Measurements from ENCODE around the gene MLLT1. TPM values are rescaled to one million over a fixed set of nuclear protein-coding genes. Genes with fewer than 3 reads are reported as not detected.

Gene MLLT1
- total and polyA plus RNA-seq, 10 of the 15 experiments (the other 5 are each of a cell fraction or from before 2014, with no cell fraction given): 0.16 to 61.1 (median 8.5) TPM

DNA sequence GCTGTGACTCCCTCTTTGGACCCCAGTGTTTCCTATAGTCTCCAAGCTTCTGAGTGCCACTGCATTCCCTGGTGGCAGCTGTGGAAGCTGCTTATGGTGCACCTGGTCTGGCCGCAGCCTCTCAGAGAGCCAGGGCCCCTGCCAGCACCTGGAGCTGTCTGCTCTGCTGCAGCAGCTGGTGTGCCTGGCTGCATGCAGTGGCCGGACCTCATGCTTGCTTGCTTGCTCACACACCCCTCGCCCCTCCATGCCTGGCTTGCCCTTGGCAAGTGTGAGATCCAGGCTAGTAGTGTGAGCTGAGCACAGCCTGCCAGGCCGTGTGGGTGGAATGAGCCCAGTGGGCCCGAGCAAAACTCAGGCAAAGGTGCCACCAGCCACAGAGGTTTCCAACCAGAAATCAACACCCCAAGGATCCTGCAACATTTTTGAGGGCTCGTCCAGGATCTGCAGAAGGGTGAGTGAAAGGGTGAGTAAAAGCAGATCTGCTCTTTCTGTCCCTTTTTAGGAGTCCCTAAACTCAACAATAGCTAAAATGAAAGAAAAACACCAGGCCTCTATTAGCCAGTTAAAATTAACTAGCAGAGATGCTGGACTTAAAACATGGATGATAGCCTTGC lies 7.6 kb upstream of the MLLT1 start:
- no TSS peak for BruUV-seq (replicated peaks)
- TF ChIP-seq ASH2L (IDR thresholded peaks at IDR 0.05; ENCODE audit: borderline replicate concordance, low read depth) (no peak), MTA3 (IDR thresholded peaks at IDR 0.05; ENCODE audit: borderline replicate concordance, low read length) (no peak), NBN (IDR thresholded peaks at IDR 0.05) (no peak), KAT2A (conservative IDR thresholded peaks at IDR 0.05; ENCODE audit: control insufficient read depth, low read depth, low read length) (no peak), JUND (IDR thresholded peaks at IDR 0.05; ENCODE audit: low read depth, low read length) (no peak), PML (IDR thresholded peaks at IDR 0.05; ENCODE audit: low read length) (no peak), GATAD2B (conservative IDR thresholded peaks at IDR 0.05; ENCODE audit: low read depth) (no peak), MTA2 (IDR thresholded peaks at IDR 0.05; ENCODE audit: low read depth) (no peak), NFXL1 (IDR thresholded peaks at IDR 0.05; ENCODE audit: borderline replicate concordance) (no peak), LARP7 (IDR thresholded peaks at IDR 0.05) (no peak), NFYB (IDR thresholded peaks at IDR 0.05; ENCODE audit: insufficient read depth, low read depth, low read length) (no peak)
- TF ChIP-seq, protein P1, sequence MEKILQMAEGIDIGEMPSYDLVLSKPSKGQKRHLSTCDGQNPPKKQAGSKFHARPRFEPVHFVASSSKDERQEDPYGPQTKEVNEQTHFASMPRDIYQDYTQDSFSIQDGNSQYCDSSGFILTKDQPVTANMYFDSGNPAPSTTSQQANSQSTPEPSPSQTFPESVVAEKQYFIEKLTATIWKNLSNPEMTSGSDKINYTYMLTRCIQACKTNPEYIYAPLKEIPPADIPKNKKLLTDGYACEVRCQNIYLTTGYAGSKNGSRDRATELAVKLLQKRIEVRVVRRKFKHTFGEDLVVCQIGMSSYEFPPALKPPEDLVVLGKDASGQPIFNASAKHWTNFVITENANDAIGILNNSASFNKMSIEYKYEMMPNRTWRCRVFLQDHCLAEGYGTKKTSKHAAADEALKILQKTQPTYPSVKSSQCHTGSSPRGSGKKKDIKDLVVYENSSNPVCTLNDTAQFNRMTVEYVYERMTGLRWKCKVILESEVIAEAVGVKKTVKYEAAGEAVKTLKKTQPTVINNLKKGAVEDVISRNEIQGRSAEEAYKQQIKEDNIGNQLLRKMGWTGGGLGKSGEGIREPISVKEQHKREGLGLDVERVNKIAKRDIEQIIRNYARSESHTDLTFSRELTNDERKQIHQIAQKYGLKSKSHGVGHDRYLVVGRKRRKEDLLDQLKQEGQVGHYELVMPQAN (conservative IDR thresholded peaks at IDR 0.05): no peak
- TF ChIP-seq, protein P2, sequence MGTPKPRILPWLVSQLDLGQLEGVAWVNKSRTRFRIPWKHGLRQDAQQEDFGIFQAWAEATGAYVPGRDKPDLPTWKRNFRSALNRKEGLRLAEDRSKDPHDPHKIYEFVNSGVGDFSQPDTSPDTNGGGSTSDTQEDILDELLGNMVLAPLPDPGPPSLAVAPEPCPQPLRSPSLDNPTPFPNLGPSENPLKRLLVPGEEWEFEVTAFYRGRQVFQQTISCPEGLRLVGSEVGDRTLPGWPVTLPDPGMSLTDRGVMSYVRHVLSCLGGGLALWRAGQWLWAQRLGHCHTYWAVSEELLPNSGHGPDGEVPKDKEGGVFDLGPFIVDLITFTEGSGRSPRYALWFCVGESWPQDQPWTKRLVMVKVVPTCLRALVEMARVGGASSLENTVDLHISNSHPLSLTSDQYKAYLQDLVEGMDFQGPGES (IDR thresholded peaks at IDR 0.05): no peak
- TF ChIP-seq, protein P3, sequence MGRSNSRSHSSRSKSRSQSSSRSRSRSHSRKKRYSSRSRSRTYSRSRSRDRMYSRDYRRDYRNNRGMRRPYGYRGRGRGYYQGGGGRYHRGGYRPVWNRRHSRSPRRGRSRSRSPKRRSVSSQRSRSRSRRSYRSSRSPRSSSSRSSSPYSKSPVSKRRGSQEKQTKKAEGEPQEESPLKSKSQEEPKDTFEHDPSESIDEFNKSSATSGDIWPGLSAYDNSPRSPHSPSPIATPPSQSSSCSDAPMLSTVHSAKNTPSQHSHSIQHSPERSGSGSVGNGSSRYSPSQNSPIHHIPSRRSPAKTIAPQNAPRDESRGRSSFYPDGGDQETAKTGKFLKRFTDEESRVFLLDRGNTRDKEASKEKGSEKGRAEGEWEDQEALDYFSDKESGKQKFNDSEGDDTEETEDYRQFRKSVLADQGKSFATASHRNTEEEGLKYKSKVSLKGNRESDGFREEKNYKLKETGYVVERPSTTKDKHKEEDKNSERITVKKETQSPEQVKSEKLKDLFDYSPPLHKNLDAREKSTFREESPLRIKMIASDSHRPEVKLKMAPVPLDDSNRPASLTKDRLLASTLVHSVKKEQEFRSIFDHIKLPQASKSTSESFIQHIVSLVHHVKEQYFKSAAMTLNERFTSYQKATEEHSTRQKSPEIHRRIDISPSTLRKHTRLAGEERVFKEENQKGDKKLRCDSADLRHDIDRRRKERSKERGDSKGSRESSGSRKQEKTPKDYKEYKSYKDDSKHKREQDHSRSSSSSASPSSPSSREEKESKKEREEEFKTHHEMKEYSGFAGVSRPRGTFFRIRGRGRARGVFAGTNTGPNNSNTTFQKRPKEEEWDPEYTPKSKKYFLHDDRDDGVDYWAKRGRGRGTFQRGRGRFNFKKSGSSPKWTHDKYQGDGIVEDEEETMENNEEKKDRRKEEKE (IDR thresholded peaks at IDR 0.05): no peak
- TF ChIP-seq, protein P4, sequence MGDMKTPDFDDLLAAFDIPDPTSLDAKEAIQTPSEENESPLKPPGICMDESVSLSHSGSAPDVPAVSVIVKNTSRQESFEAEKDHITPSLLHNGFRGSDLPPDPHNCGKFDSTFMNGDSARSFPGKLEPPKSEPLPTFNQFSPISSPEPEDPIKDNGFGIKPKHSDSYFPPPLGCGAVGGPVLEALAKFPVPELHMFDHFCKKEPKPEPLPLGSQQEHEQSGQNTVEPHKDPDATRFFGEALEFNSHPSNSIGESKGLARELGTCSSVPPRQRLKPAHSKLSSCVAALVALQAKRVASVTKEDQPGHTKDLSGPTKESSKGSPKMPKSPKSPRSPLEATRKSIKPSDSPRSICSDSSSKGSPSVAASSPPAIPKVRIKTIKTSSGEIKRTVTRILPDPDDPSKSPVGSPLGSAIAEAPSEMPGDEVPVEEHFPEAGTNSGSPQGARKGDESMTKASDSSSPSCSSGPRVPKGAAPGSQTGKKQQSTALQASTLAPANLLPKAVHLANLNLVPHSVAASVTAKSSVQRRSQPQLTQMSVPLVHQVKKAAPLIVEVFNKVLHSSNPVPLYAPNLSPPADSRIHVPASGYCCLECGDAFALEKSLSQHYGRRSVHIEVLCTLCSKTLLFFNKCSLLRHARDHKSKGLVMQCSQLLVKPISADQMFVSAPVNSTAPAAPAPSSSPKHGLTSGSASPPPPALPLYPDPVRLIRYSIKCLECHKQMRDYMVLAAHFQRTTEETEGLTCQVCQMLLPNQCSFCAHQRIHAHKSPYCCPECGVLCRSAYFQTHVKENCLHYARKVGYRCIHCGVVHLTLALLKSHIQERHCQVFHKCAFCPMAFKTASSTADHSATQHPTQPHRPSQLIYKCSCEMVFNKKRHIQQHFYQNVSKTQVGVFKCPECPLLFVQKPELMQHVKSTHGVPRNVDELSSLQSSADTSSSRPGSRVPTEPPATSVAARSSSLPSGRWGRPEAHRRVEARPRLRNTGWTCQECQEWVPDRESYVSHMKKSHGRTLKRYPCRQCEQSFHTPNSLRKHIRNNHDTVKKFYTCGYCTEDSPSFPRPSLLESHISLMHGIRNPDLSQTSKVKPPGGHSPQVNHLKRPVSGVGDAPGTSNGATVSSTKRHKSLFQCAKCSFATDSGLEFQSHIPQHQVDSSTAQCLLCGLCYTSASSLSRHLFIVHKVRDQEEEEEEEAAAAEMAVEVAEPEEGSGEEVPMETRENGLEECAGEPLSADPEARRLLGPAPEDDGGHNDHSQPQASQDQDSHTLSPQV (IDR thresholded peaks at IDR 0.05): no peak

More for the DNA sequence above, 7.6 kb upstream of the MLLT1 start:
- H3K79me2 ChIP-seq (ENCODE audit: control insufficient read depth, insufficient read depth, low read length): no peaks in the 10 kb centered on the region
- no peaks in the 10 kb centered on the region for H3K4me1 ChIP-seq (ENCODE audit: control insufficient read depth, insufficient read depth, low read length)
- H3K9me3 ChIP-seq (replicated peaks; ENCODE audit: control insufficient read depth, insufficient read depth, low read length): peaks cover 34% of the 10 kb centered on the region; the same call in 2 of the 3 replicates
- DNase-seq (ENCODE audit: low read depth, low spot score): no peak
- intact Hi-C loops (cut with micrococcal nuclease; ENCODE audit: unreplicated experiment): no loop called here
- H3K4me3 ChIP-seq: no peak overlapping the region
- H3K4me2 ChIP-seq (ENCODE audit: control insufficient read depth, insufficient read depth): no peak overlapping the region
- in situ Hi-C loops (cut with MboI): no loop called here
- FAIRE-seq: no peak
- no peak overlapping the region for H3K9ac ChIP-seq (ENCODE audit: control insufficient read depth, insufficient read depth, low read length)
- ChIA-PET RAD21 (ENCODE audit: unreplicated experiment) (no interaction called here), POLR2A (no interaction called here), SMC1A (ENCODE audit: uncharacterized antibody, unreplicated experiment) (interaction anchor here (0.8 kb wide), 1 partner anchor 8 kb away, joined by 3 read pairs; no protein-coding TSS in a partner anchor), CTCF (interaction anchor here (0.9 to 1.2 kb wide), 2 partner anchors 69 to 162 kb away, joined by 3 to 4 read pairs; no protein-coding TSS in a partner anchor)
- no peak for ATAC-seq
- H3K27ac ChIP-seq (ENCODE audit: control insufficient read depth, insufficient read depth): no peak overlapping the region
- H3K27me3 ChIP-seq (replicated peaks in 1 of 2; ENCODE audit: control insufficient read depth in 2 of 2, insufficient read depth in 2 of 2, low read length in 1 of 2): no peaks in the 10 kb centered on the region
- 38% methylated on average over 6 of the region's 6 CpGs for WGBS (ENCODE audit: insufficient coverage, insufficient replicate concordance, low lambda C conversion rate, missing lambda C conversion rate)
- H4K20me1 ChIP-seq (ENCODE audit: control insufficient read depth, insufficient read depth): no peaks in the 10 kb centered on the region
- H2AFZ ChIP-seq (ENCODE audit: control insufficient read depth, low read depth, low read length): no peak overlapping the region
- H3K36me3 ChIP-seq (ENCODE audit: control insufficient read depth in 2 of 2, insufficient read depth in 2 of 2, low read length in 1 of 2): no peaks in the 10 kb centered on the region
